HPDE6-E6E7 (cell line): ENCODE results near the gene FAM156A.
A peak's percentile ranks its signal among the peaks of the same experiment; 100 is the strongest.
"Not testable (repeated sequence)": the region's sequence is repeated elsewhere in the genome, so short reads cannot be mapped to it uniquely, and the experiment has no call there.

Source experiments
- DNase-seq: peaks from one replicate; pipeline ENCODE4 v3.0.0; 2011; ENCODE audit warnings: missing footprints; ENCODE audit errors: extremely low spot score

FAM156A gene

DNA sequence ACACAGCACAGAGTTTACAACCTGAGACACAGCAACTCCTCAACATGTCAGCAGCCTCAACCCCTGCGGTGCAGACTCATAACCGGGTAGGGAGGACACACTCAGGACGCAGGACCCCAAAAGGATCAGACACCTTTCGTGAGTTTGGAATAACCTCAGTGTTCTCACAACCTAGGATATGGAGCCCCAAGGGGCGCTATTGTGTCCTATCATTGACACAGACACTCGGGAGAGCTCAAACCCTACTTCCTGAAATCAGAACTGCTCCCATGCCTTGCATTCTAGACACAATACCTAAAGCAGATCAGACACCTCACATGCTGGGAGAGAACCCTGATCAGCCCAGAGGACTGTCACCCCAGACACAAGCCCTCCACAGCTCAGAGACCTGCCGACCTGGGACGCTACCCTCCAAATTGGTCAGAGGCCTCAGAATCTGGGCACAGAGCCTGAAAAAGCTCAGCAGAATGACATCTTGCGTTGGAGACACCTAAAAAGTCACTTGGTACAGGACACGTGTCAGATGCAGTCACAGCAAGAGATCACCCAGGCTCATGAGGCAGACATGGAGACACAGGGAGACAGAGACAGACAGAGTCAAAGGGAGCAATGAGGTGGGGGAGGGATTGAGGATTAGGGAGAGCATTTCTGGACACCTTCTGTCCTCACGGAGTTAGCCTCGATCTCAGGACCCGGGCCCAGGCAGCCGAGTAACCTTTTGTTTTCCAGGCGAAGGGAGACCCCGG lies 8.8 kb upstream of the FAM156A start:
- not testable (repeated sequence) for DNase-seq

DNA sequence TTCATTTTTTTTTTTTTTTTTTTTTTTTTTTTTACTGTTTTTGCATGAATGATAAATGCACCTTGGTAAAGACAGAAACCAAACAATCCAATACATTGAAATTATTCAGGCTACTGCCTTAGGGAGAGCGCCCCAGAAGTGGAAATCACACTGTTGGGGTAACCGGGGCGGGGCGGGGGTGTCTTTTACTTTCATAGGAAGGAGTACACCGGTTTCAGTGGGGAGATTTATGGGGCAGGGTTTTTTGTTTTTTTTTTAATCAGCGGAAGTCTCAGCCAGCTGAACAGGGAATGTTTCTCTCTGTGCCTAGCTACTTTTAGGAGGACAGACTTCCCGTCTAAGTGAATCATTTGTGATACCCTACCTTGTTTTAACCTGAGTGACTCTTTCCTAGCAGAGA lies 643 bp upstream of the FAM156A start:
- not testable (repeated sequence) for DNase-seq

DNA sequence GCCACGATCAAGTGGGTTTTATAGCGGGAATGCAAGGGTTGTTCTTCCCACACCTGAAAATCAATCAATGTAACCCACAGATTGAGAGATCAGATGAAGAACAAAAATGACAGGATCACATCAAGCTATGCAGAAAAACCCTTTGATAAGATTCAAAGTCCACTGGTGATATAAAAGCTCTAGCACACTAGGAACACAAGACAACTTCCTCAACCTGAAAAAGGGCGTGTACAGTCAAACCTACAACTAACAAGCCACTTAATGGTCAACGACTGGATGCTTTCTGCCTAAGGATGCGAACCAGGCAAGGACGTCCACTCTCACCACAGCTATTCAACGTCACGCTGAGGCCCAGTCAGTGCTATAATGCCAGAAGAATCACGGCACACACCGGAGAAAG lies 8.4 kb downstream of the FAM156A start:
- DNase-seq = not testable (repeated sequence)

DNA sequence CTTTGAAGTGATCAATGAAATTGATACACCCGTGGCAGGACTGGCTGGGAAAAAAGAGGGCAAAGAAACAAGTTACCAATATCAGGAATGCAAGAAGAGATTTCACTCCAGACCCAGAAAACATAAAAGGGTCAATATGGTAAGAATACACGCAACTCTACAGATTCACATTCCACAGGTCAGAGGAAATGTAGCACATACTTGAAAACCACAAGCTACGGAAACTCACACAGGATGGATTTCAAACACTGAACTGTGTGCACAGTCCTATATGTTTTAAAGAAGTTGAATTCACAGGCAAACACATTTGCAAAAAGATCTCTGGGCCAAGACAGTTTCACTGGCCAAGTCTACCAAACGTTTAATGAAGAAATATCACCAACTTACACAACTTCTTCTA lies 9.0 kb downstream of the FAM156A start:
- DNase-seq = not testable (repeated sequence)

DNA sequence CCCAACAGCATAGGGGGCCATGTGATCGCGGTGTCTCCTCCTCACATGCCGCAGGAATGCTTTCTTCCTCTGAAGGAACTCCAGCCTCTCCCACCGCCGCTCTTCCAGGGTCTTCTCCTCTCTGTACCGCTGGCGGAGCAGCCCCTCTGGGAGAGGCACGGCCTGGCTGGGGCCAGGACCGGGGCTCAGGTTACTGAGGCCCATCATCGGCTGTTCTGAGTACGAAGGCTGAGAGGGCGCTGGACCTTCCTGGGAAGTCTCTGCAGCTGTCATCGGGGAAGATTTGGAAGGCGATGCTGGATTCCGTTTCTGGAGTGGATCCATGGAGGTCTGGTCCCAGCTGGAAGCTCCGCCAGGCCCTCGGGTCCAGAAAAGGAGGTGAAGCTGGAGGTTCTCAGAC lies 10.1 kb downstream of the FAM156A start:
- DNase-seq = not testable (repeated sequence)

DNA sequence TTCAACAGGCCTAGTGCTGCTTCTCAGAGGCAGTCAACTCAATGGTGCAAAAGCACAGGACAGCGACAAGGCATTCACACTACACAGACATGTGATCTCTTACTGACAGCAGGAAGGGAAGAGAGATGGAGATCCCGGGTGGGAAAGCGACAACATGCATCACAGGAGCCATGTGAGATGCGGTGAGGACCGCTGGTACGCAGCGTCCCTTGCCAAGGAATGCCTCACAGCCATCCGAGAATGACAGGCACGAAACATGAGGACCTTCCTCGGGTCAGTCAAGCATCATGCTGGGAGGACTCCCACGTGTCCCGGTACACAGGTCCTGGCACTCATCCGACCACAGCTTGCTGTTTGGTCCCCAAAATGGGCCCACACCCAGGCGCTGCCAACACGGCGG lies 10.8 kb downstream of the FAM156A start:
- DNase-seq = not testable (repeated sequence)

DNA sequence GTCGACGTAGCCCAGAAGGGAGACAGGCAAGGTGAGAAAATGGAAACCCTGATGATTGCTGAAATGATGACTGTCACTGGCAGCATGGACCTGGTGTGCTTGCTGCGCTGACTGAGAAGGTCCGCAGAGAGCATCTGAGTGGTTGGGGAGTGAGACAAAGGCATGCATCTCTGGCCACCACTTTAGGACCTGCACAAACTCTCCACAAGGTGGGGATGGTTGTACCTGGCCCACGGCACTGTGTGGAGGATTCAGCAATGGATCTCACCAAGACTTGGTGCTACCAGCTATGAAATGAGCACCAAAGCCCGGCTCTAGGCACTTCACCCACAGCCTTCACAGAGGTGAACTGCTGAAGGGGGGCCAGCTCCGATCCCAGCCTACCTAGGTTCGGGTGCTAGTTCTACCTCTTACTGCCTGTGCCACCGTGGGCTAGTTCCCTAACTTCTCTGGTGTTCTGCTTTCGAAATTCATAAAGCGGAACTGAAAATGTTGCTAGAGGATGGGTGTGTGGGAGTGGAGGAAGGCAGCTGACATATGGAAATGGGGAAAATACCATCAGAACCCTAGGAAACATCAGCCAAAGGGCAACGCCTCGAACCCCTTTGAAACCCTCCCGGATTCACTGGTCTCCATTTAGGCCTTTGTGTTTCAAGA lies 12.4 kb downstream of the FAM156A start:
- not testable (repeated sequence) for DNase-seq

DNA sequence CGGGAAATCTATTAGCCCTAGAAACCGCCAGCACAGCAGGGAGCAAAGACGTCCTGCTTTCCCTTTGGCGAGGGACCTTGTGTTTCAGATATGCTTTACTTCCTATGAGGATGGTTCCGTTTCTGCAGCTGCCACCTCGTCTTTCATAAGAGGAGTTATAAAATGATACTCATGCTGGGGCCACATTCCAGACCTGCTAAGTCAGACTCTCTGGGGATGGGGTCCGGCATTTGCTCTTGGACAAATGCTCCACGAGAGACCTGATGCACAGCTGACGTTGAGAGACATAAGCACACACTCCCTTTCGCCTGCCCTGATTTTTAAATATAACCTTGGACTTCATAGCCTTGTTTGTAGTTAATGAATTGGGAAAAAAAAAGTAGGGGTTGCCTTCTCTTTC lies 16.6 kb downstream of the FAM156A start:
- not testable (repeated sequence) for DNase-seq

DNA sequence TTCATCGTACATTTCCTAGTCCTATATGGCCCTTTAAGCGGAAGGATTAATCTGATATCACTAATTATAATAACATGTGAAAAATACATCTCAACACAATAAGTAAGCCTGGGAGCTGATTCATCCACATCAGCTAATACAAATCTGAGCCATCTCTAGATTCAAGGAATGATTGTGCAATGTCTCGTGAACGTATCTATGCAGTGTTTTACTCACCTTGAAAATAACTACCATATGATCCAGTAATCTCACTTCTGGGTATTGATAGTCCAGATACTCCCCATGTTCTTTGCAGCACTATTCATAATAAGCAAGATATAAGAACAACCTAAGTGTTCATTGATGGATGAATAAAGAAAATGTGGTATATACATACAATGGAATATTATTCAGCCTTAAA lies 17.6 kb downstream of the FAM156A start:
- not testable (repeated sequence) for DNase-seq

DNA sequence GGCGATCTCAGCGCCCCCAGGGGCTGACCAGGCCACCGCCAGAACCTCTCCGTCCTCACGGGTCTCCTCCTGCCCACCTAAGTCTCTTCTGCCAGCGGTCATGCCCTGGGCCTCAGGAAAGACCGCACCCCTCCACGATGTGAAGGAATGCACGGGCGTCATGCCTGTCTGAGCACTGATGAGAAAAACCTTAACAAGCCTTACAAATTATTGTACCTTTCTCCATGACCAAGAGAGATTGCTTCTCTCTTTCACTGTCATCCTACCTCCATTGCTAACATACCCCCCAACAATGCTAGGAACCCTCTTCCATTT lies 22.9 kb downstream of the FAM156A start:
- DNase-seq = not testable (repeated sequence)

DNA sequence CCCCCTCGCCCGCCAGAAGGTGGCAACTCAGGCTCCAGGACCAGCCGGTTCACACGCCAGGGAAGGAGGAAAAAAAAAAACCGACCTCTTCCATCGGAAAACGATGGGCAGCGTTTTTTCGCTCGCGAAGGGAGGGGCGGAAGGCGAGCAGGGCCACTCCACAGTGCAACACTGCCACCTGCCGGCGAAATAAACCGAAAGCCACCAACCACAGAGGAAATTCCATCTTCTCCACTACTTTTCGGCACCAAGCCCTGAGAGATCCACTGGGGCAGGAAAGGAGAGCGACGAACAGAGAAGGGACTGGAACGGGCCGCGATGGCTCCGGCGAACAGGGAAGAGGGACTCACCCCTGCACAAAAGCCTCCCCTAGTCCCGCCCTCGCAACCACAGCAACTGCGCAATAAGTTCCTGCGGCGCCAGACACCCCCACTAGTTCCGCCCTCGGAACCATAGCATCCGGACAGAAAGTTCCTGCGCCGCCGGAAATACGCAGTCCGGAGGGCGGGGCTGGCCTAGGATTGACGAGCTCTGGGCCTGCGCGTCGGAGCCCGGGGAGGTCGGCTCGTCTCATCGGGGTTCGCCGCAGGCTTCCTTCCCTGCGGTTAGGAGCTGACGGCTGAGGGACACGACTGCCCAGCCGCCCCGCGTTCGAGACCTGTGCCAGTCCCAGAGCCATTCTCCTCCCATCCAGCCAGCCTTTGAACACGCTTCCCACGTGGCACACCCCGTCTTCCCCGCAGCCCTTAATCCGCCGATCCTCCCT lies 23.4 kb downstream of the FAM156A start:
- peak; percentile 71 for DNase-seq

DNA sequence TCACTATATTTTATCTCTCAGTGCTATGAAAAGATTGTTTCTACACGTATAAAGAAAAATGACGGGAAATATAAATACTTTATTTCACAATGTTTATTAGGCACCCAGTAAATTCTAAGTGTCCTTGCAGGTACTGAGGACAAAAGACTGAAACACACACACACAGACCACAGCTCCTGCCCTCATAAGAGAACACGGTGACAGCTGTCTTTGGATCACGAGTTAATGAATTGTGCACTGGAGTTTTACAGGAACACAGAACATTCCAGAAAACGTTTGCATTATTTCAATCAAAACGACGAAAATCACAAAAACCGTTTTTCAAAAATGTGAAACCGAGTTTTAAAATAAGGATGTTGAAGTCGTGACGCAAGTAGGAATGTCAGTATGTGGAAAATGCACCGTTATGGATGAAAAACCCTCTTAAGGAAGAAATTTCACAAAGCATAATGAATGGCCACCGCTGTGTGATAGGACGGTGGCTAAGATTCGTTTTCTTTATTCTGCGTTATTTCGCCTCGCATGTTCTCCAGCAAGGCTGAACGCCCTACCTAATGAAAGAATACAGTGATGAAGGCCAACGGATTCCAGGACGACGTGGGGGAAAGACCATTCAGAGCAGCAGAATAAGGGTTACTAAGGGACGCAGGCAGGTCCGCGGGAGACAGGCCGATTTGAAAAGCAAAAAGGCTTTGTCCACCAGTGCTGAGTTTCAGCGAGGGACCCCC lies 24.2 kb downstream of the FAM156A start:
- DNase-seq = peak; percentile 6

DNA sequence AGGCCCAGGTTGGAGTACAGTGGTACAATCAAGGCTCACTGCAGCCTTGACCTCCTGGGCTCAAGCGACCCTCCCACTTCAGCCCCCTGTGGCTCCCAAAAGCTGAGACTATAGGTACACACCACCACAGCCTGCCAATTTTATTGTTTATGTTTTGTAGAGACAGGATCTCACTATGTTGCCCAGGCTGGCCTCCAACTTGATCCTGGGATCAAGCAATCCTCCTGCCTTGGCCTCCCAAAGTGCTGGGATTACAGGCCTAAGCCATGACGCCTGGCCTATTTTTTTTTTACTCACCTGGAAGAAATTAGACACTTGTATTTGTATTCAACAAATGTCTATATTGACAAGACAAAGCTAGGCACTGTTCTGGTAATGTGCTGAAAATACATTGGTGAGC lies 25.1 kb downstream of the FAM156A start:
- DNase-seq = no peak

DNA sequence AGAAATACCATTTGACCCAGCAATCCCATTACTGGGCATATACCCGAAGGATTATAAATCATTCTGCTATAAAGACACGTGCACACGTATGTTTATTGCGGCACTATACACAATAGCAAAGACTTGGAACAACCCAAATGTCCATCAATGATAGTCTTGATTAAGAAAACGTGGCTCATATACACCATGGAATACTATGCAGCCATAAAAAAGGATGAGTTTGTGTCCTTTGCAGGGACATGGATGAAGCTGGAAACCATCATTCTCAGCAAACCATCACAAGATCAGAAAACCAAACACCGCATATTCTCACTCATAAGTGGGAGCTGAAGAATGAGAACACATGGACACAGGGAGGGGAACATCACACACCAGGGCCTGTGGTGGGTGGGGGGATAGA lies 28.1 kb downstream of the FAM156A start:
- DNase-seq = not testable (repeated sequence)

DNA sequence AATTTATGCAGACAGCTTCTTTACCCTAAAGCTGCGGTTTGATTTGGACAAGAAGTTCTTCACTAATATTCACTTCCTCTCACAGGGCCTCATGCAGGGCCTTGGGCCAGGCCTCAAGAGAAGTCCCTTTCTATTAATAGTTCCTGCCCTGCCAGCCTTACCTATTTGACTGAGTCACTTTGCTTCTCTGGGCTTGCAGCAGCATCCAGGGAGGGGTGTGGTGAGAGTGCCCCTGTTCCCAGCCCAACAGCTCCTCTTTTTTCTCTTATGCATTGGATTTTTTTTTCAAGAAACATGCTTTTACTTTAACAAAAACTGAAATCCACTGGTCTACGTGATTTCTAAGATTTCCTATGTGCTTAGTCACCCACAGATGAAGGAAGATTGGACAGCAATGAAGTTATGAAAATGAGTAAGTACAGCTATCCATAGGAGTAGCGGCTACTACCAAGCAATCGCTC lies 34.5 kb downstream of the FAM156A start:
- peak; percentile 21 for DNase-seq

DNA sequence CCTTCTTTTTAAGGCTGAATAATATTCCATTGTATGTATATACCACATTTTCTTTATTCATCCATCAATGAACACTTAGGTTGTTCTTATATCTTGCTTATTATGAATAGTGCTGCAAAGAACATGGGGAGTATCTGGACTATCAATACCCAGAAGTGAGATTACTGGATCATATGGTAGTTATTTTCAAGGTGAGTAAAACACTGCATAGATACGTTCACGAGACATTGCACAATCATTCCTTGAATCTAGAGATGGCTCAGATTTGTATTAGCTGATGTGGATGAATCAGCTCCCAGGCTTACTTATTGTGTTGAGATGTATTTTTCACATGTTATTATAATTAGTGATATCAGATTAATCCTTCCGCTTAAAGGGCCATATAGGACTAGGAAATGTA lies 43.6 kb downstream of the FAM156A start:
- not testable (repeated sequence) for DNase-seq

DNA sequence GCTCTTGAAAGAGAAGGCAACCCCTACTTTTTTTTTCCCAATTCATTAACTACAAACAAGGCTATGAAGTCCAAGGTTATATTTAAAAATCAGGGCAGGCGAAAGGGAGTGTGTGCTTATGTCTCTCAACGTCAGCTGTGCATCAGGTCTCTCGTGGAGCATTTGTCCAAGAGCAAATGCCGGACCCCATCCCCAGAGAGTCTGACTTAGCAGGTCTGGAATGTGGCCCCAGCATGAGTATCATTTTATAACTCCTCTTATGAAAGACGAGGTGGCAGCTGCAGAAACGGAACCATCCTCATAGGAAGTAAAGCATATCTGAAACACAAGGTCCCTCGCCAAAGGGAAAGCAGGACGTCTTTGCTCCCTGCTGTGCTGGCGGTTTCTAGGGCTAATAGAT lies 44.6 kb downstream of the FAM156A start:
- DNase-seq = not testable (repeated sequence)

DNA sequence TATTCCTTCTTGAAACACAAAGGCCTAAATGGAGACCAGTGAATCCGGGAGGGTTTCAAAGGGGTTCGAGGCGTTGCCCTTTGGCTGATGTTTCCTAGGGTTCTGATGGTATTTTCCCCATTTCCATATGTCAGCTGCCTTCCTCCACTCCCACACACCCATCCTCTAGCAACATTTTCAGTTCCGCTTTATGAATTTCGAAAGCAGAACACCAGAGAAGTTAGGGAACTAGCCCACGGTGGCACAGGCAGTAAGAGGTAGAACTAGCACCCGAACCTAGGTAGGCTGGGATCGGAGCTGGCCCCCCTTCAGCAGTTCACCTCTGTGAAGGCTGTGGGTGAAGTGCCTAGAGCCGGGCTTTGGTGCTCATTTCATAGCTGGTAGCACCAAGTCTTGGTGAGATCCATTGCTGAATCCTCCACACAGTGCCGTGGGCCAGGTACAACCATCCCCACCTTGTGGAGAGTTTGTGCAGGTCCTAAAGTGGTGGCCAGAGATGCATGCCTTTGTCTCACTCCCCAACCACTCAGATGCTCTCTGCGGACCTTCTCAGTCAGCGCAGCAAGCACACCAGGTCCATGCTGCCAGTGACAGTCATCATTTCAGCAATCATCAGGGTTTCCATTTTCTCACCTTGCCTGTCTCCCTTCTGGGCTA lies 48.9 kb downstream of the FAM156A start:
- DNase-seq = not testable (repeated sequence)

DNA sequence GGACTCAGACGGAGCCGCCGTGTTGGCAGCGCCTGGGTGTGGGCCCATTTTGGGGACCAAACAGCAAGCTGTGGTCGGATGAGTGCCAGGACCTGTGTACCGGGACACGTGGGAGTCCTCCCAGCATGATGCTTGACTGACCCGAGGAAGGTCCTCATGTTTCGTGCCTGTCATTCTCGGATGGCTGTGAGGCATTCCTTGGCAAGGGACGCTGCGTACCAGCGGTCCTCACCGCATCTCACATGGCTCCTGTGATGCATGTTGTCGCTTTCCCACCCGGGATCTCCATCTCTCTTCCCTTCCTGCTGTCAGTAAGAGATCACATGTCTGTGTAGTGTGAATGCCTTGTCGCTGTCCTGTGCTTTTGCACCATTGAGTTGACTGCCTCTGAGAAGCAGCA lies 50.4 kb downstream of the FAM156A start:
- DNase-seq = not testable (repeated sequence)

DNA sequence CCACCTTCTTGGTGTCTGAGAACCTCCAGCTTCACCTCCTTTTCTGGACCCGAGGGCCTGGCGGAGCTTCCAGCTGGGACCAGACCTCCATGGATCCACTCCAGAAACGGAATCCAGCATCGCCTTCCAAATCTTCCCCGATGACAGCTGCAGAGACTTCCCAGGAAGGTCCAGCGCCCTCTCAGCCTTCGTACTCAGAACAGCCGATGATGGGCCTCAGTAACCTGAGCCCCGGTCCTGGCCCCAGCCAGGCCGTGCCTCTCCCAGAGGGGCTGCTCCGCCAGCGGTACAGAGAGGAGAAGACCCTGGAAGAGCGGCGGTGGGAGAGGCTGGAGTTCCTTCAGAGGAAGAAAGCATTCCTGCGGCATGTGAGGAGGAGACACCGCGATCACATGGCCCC lies 51.2 kb downstream of the FAM156A start:
- DNase-seq = not testable (repeated sequence)

DNA sequence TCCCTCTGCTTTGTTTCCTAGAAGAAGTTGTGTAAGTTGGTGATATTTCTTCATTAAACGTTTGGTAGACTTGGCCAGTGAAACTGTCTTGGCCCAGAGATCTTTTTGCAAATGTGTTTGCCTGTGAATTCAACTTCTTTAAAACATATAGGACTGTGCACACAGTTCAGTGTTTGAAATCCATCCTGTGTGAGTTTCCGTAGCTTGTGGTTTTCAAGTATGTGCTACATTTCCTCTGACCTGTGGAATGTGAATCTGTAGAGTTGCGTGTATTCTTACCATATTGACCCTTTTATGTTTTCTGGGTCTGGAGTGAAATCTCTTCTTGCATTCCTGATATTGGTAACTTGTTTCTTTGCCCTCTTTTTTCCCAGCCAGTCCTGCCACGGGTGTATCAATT lies 52.2 kb downstream of the FAM156A start:
- DNase-seq = not testable (repeated sequence)
